Stimulated activated effector memory CD8-positive, alpha-beta T cell treated with anti-CD3 and anti-CD28 coated beads, Interleukin-12 subunit alpha, Interleukin-12 subunit beta, amount 100 ng/mL, for 72 hours (primary cell): ENCODE results near the gene SERPINE1.

Experiments used
- ATAC-seq: fragments of 150-1000 bp; cut with Tn5 transposase; 2 replicates; pipeline ENCODE4 v1.10.0; 2021
- DNase-seq, 2 donors: peaks; one replicate each; pipeline ENCODE4 v3.0.0; 2021 to 2022; ENCODE audit warnings: low spot score in 2 of 2
- H3K27ac Mint-ChIP-seq: one replicate; pipeline ENCODE4 v1.8.0; 2022; ENCODE audit warnings: mild to moderate bottlenecking, mixed read lengths
- H3K36me3 Mint-ChIP-seq: one replicate; pipeline ENCODE4 v1.8.0; 2022; ENCODE audit warnings: mild to moderate bottlenecking, mixed read lengths
- H3K4me1 Mint-ChIP-seq: one replicate; pipeline ENCODE4 v1.8.0; 2022; ENCODE audit warnings: mixed read lengths
- H3K4me3 Mint-ChIP-seq: one replicate; pipeline ENCODE4 v1.8.0; 2022; ENCODE audit warnings: mild to moderate bottlenecking, mixed read lengths
- H3K9me3 Mint-ChIP-seq: one replicate; pipeline ENCODE4 v1.8.0; 2022; ENCODE audit warnings: mixed read lengths

Gene SERPINE1

DNA sequence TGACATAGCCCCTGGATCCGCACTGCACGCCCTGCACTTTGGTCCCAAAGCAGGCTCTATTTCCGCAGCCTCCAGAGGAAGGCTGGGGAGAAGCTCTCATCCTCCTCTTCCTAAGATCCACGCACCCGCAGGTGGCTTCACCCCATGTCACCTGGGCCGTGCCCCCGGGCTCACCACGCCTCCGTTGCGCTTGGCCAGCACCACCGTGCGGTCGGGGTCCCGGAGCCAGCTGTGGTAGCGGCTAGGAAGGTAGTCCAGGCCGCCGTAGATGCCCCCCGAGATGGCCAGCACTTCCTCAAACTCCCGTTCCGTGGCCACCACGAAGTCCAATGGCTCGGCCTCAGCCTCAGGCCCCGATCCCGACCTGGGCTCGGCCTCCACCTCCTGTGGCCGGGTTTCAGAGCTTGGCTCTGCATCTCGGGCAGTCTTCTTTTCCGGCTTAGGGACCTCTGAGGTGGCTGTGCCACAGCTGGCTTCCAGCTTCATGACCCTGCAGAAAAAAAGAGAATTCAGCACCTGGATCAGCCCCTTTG is 47.5 kb downstream of the SERPINE1 start:
- ATAC-seq: no peak

GRCh38 chr7:101175664-101176063 is 48.8 kb downstream of the SERPINE1 start:
- H3K36me3 Mint-ChIP-seq: no peaks in the 10 kb centered on the region
- no peaks in the 10 kb centered on the region for H3K9me3 Mint-ChIP-seq

More for the DNA sequence above, 47.5 kb downstream of the SERPINE1 start:
- peaks cover 59% of the 10 kb centered on the region for H3K4me1 Mint-ChIP-seq
- no peaks in the 10 kb centered on the region for H3K9me3 Mint-ChIP-seq
- H3K36me3 Mint-ChIP-seq: peaks cover 6% of the 10 kb centered on the region
- no peak for DNase-seq
- H3K4me3 Mint-ChIP-seq: peak overlapping the region; percentile 60
- H3K27ac Mint-ChIP-seq: no peak overlapping the region

GRCh38 chr7:101177644-101178043 is 50.7 kb downstream of the SERPINE1 start:
- Mint-ChIP-seq H3K4me3 (no peak overlapping the region), H3K4me1 (peaks cover 40% of the 10 kb centered on the region), H3K9me3 (no peaks in the 10 kb centered on the region), H3K27ac (no peak overlapping the region), H3K36me3 (no peaks in the 10 kb centered on the region)
- ATAC-seq (no peak), DNase-seq (no peak)

More at GRCh38 chr7:101175664-101176063, 48.8 kb downstream of the SERPINE1 start:
- DNase-seq (no peak), ATAC-seq (no peak)
- Mint-ChIP-seq H3K27ac (no peak overlapping the region), H3K4me3 (no peak overlapping the region), H3K4me1 (peaks cover 54% of the 10 kb centered on the region)

DNA sequence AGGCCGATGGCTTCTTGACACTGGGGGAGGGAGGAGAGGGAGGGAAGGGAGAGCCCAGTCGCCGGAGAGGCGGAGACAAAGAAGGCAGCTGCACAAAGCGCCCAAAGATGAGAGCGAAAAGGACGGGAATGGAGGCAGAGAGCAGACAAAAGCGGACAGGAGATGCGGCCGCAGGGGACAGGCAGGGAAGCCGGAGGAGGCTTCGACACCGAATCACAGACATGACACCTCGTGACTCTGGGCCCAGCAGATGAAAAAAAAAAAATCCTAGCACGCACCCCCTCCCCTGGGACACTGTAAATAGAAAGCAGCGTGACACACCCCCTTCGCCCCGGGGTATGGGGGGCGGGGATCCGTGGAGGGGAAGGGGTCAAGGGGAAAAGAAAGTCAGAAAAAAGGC is 52.2 kb downstream of the SERPINE1 start:
- ATAC-seq: no peak
- H3K4me3 Mint-ChIP-seq: peak overlapping the region; percentile 43
- no peak overlapping the region for H3K27ac Mint-ChIP-seq

GRCh38 chr7:101179713-101180112 is 52.8 kb downstream of the SERPINE1 start:
- ATAC-seq (no peak), DNase-seq (no peak)
- Mint-ChIP-seq H3K36me3 (no peaks in the 10 kb centered on the region), H3K4me1 (peaks cover 20% of the 10 kb centered on the region), H3K4me3 (peak overlapping the region; percentile 43), H3K9me3 (no peaks in the 10 kb centered on the region), H3K27ac (no peak overlapping the region)

More for the DNA sequence above, 52.2 kb downstream of the SERPINE1 start:
- Mint-ChIP-seq H3K36me3 (no peaks in the 10 kb centered on the region), H3K4me1 (peaks cover 26% of the 10 kb centered on the region), H3K9me3 (no peaks in the 10 kb centered on the region)
- no peak for DNase-seq

DNA sequence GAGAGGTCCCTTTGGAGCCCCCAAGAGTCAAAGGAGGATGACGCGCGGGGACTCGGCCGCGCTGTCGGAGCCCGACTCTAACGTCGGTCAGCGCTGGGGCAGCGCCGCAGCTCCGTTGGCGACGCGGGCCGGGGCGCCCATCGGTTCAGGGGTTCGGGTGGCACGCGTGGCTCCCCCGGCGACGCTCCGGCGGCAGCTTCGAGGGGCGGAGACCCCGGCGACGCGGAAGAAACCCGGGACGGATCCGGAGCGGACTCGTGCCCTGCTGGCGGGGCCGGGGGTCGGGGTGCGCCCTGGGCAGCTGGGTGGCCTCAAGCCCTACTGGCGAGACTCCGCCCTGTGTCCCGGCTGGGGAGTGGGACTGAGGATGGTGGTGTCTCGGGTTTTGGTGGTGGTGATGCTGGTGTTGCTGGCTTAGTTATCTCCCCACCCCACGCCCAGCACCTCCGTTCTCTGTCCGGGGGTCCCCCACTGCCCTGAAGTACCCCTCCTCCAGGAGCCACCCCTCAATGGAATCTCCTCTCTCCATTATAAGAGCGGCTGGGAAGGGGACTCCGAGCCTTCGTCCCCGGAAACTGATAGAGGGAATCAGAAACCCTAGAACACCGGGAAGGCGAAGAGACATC is 53.3 kb downstream of the SERPINE1 start, which contains the start of gene NAT16:
Gene NAT16 (minus strand): TSS at position 164 of the 626 bp plus-strand sequence. CDS start 5,486 bp downstream, outside the sequence.
- ATAC-seq: no peak
- peak within 1 kb of the TSS; percentile 43 for H3K4me3 Mint-ChIP-seq

DNA sequence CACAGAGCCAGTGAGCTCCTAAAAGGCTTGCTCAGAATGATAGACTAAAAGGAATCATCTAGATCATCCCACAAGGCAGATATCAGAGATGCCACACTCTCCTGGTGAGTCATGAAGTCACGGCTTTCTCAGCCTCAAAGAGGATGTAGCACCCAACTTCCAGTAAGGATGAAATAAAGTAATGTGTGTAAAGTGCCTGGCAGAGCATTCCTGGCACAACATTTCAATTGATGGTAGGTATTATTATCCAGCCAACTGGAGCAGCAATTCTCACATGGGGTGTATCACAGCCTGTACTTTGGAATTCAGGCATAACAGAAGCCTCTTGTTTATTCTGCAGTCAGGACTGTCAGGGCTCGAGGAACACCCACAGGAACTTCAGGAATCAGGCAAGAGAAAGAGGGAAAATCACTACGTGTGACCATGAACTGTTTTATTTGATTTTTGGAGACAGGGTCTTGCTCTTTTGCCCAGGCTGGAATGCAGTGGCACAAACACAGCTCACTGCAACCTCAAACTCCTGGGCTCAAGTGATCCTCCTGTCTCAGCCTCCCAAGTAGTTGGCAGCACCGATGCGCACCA is 58.4 kb downstream of the SERPINE1 start:
- H3K9me3 Mint-ChIP-seq: no peaks in the 10 kb centered on the region
- DNase-seq: no peak
- no peak overlapping the region for H3K4me3 Mint-ChIP-seq
- peaks cover 5% of the 10 kb centered on the region for H3K4me1 Mint-ChIP-seq
- ATAC-seq: no peak
- no peak overlapping the region for H3K27ac Mint-ChIP-seq
- H3K36me3 Mint-ChIP-seq: no peaks in the 10 kb centered on the region

More for the DNA sequence above, 53.3 kb downstream of the SERPINE1 start, which contains the start of gene NAT16:
- H3K27ac Mint-ChIP-seq: no peak within 1 kb of the TSS
- H3K9me3 Mint-ChIP-seq: no peaks in the 10 kb centered on the region
- DNase-seq: no peak
- H3K36me3 Mint-ChIP-seq: no peaks in the 10 kb centered on the region
- H3K4me1 Mint-ChIP-seq: peaks cover 15% of the 10 kb centered on the region

GRCh38 chr7:101186194-101186593 is 59.3 kb downstream of the SERPINE1 start:
- H3K4me3 Mint-ChIP-seq: no peak overlapping the region
- DNase-seq (no peak), ATAC-seq (no peak)
- H3K4me1 Mint-ChIP-seq: no peaks in the 10 kb centered on the region
- no peaks in the 10 kb centered on the region for H3K36me3 Mint-ChIP-seq
- H3K27ac Mint-ChIP-seq: no peak overlapping the region
- no peaks in the 10 kb centered on the region for H3K9me3 Mint-ChIP-seq

- ATAC-seq (no peak), DNase-seq (no peak)
- Mint-ChIP-seq H3K36me3 (no peaks in the 10 kb centered on the region), H3K27ac (no peak overlapping the region), H3K4me1 (no peaks in the 10 kb centered on the region), H3K4me3 (no peak overlapping the region), H3K9me3 (no peaks in the 10 kb centered on the region)
Measured at GRCh38 chr7:101186844-101187428, 60.0 kb downstream of the SERPINE1 start.
